ENCODE measurements around the gene UBE2Z.

DNA sequence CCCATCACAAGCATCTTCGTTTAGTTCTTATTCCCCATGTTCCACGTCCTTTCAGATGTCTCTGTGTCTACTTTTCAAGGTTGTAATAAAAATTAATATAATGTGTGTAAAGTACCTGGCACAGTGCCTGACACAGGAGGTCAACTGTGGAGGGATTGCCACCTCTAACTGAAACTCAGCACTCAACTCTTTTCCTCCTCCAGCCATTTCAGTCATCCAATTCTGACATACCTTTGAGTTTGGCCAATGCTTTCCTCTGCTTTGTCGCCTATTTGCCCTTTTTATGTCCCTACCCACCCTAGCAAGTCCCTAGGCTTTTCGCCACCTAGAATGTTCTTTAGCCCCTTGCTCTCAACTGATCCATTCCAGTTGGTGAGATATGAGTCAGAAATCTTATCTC, 1.6 kb downstream of the UBE2Z start:
- no peak for TF ChIP-seq EZH2 (IDR thresholded peaks at IDR 0.05; ENCODE audit: borderline replicate concordance, low read depth, low read length, severe bottlenecking)
- TF ChIP-seq POLR2AphosphoS5 (IDR thresholded peaks at IDR 0.05; ENCODE audit: insufficient read depth, low read depth, low read length) = no peak
- TF ChIP-seq, protein P1, sequence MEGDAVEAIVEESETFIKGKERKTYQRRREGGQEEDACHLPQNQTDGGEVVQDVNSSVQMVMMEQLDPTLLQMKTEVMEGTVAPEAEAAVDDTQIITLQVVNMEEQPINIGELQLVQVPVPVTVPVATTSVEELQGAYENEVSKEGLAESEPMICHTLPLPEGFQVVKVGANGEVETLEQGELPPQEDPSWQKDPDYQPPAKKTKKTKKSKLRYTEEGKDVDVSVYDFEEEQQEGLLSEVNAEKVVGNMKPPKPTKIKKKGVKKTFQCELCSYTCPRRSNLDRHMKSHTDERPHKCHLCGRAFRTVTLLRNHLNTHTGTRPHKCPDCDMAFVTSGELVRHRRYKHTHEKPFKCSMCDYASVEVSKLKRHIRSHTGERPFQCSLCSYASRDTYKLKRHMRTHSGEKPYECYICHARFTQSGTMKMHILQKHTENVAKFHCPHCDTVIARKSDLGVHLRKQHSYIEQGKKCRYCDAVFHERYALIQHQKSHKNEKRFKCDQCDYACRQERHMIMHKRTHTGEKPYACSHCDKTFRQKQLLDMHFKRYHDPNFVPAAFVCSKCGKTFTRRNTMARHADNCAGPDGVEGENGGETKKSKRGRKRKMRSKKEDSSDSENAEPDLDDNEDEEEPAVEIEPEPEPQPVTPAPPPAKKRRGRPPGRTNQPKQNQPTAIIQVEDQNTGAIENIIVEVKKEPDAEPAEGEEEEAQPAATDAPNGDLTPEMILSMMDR (IDR thresholded peaks at IDR 0.05; ENCODE audit: extremely low read depth in 1 of 2, insufficient read depth in 1 of 2, low read depth in 1 of 2, low read length in 2 of 2) = no peak
- TF ChIP-seq POLR2A (IDR thresholded peaks at IDR 0.05; ENCODE audit: low read depth, low read length) = no peak
- TF ChIP-seq MAX (IDR thresholded peaks at IDR 0.05; ENCODE audit: insufficient read depth, insufficient read length) = no peak

Data from endothelial cell of umbilical vein (primary cell).